CD4-positive, alpha-beta T cell treated with Interleukin-17A for 4 hours (primary cell): ENCODE results near the gene ATP2B2.
A peak's percentile ranks its signal among the peaks of the same experiment; 100 is the strongest.
"Not testable (repeated sequence)": the region's sequence is repeated elsewhere in the genome, so short reads cannot be mapped to it uniquely, and the experiment has no call there.

Experiments used
- DNase-seq: peaks from one replicate; pipeline ENCODE4 v3.0.0-alpha.2; 2020; ENCODE audit warnings: mixed read lengths

The ATP2B2 gene

DNA sequence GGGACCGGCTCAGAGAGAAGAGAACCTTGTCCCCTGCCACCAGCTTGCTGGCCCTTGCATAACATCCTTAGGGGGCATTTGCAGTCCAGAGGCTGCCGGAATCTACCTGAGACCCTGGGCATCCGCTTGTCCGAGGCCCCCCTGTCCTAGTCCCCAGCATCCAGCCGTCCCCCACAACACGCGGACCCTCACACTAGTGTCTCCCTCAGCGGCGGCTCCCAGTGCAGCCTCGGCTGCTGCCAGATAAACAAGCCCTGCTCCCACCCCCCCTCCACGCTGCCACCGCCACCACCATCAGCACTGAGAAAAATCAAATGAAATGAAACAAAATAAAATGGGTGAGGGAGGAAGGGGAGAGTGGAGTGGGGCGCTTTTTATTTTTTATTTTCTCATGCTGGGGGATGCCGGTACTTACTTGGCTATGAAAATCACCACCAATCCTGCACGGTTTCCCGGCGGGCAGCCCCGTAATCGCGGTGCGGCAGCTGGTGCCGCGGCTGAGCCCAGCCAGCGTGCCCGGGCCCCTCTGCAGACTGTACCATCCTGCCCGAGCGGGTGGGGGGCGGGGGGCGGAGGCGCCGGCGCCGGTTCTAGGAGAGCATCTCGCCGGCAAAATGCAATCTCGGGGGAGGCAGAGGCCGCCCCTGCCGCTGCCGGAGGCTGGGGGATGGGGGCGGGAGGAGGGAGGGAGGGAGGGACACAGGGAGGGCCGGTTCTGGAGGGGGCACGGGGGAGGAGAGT is at the start of gene ATP2B2:
Gene ATP2B2 (minus strand): TSS at position 537 of the 741 bp plus-strand sequence. CDS start 56,043 bp downstream, outside the sequence.
- peak; percentile 31 for DNase-seq

DNA sequence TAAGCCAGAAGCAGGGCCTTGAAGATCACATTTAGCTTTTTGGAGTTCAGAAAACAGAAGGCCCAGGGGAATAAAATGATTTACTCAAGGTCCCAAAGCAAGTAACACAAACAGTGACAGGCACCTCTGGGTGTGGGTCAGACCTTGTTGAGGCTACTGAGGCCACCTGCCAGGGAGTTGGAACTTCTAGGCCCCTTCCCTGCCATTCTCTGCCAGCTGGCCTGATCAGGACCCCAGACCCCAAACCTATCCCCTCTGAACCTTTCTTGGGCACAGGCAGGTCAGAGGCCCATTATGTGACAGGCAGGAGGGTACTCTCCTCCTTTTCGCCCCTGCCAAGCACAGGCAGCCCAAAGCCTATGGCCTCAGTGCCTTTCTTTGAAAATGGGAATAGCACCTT is 49.4 kb upstream of the ATP2B2 start:
- no peak for DNase-seq

DNA sequence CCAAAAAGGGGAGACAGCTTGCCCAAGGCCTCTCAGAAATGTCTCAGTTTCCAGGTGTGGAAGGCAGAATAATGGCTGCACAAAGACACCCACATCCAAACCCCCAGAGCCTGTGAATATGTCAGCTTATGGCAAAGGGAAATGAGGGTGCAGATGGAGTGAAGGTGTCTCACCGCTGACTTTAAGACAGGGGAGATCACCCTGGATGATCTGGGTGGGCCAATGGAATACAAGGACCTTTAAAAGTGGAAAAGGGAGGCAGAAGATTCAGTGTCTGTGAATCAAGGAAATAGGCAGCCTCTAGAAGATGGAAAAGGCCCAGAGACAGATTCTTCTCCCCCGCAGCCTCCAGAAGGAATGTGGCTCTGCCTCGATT is 48.8 kb upstream of the ATP2B2 start:
- no peak for DNase-seq

DNA sequence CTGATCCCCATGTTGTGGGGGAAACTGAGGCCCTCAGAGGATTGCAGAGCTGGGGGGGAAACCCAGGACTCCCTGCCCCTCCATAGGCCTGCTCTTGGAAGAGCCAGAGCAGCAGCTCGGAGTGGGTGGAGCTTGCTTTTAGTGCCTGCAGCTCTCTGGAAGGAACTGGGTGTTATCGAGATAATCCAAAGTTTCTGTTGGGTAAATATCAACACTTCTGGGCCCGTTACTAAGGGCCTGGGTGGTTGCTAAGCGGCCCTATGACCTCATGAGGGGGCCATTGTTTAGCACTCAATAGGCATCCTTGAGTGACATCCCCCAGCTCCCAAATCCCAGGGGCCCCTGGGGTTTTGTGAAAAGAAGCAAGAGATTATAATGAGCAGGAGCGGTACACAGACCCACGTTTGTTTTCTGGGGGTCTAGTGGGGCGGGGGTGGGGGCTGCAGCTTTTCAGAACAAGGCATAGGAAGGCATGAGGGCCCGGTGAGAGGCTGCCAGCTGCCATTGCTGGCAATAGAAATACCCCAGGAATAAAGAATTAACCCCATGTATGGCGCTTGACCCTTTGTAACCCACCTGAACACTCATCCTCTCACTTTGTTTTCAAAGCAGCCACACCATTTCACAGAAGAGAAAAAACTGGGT is 48.3 kb upstream of the ATP2B2 start:
- DNase-seq: no peak

DNA sequence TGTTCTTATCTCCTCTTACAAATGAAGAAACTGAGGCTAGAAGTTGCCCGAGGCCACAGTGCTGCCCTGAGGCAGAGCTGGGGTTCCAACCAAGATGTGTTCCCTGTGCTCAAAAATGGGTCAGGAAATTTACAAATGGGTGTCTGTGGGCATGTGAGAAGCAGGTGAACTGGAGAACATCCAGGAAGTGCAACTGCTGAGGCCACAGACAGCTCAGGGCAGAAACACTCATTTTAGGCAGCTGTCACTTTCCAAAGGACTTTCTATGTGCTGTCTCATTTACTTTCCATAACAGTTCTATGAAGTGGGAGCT is 47.2 kb upstream of the ATP2B2 start:
- DNase-seq: peak; percentile 28

DNA sequence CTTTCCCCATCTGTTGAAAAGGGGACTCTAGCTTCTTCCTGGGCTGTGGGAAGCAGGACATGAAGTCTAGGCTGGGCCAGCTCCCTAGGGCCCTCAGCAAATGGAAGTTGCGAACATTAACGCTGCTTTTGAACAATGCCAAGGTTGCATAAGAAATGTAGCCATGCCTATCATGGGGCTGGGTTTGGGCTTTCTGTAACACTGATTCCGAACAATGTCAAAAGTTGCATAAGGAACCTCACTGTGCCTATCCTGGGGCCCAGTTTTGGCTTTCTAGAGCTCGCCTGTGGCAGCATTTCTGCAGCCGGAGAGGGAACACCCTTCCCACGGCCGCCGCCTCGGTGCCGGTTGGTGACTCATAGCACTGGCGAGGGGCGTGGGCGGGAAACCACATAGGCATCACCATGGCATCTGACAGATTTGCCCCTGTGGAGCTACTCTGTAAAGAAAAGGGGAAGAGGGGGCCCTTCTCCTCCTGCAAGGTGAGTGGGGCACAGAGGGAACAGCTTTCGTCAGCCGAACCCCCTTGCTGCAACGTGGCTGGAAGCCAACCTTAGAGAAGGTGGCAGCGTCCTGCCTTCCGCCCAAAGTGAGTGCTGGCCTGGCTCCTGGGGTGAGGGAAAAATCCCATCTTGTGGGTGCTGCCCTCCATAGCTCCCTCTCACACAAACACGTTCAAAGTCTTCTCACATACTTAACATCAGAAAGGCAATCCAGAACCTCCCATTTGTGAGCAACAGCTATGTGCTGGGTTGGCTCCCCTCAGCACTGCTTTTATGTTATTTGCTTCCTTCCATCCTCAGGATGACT is 46.6 kb upstream of the ATP2B2 start:
- DNase-seq: peak; percentile 84

DNA sequence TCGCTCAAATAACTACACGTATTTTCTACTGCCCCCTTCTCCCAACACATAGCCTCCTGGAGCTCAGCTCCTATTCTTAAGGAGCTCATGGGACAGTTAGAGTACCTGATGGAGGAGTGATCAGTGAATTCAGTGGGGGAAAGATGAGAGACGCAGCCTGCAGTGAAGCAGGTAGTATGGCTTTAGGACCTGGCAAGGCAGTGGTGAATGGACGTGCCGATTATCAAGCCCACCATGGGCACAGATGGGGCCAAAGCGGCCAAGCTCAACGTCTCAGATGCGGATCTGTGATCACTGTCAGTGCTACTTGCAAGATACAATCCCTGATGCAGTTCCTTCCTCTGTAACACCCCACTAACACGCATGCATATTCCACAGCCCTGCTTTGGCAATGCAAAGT is 45.8 kb upstream of the ATP2B2 start:
- no peak for DNase-seq

DNA sequence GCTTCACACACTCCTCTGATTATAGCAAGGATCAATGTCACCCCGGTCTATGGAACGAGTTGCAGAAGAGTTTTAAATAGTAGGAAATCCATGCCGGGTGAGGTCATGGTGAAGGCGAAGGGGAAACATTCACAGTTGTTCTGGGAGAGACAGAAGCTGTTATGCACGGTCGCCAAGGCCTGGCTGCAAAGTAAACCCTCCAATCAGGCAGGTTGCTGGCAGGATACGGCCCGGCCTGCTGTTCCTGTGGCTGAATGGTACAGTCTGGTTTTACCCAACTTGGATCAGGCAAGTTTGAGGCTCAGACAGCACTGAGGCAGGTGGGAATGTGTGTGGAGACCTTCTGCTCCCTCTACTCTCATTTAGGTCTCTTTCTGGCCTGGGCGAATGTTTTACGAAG is 45.3 kb upstream of the ATP2B2 start:
- no peak for DNase-seq

- no peak for DNase-seq
Measured at GRCh38 chr3:10549617-10550230, 44.3 kb upstream of the ATP2B2 start.

GRCh38 chr3:10548992-10549391 is 43.6 kb upstream of the ATP2B2 start:
- DNase-seq: peak; percentile 38

DNA sequence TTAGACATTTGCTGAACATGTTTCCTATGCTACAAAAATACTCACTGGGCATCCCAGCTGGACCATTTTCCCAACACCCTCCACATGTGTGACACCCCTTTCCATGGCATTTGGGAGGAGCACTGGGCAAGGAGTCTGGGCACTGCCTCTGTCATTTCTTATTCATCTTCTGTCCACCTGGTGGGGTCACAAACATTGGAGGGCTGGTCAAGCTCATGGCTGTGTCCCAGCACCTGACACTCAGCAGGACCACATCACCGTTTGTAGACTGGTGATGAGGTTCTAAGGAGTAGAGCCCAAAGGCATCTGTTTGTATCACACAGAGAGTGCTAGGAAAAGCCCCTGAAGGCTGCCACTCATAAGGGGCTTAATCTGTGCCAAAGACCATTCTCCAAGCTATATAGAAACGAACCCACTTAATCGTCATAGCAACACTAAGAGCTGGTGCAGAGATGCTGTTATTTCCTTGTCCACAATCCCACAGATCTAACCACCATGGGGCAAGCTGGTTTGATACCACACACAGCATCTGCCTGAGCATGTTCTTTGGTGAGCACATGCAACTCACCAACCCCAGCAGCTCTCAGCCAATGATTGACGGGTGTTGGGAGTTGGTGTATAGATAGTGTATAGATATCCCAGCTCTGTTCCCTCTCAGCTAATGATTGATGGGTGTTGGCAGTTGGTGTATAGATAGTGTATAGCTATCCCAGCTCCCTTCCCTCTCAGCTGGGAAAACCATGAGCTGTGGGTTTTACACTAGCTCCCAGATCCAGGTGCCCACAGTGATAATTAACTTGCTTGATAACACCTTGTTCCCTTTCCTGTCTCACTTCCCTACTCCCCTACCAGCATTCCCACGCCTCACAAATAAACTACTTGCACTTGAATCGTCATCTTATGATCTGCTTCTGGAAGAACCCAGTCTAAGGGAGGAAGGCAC is 42.7 kb upstream of the ATP2B2 start:
- DNase-seq: no peak

GRCh38 chr3:10547413-10547812 is 42.0 kb upstream of the ATP2B2 start:
- DNase-seq: no peak

- DNase-seq: no peak
Measured at GRCh38 chr3:10546820-10547263, 41.5 kb upstream of the ATP2B2 start.

DNA sequence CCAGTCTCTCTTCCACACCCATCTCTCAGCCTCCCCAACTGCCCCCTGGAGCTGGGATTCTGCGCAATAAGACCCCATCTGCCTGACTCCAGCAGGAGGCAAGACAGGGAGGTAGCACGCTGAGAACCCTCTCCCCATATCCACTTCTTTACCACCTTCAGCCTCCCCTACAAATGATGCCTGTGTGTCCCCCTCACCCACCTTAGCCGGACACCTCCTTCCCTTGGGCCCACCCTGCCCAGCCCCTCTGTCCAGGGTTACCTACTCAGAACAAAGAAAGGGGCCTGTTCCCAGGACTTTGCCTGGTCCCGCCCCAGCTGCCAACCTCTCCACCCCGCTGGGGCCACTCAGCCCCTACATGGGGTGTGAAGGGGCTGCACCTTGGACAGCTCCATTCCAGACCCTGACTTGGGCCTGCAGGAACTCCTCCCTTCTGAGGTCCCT is 40.8 kb upstream of the ATP2B2 start:
- DNase-seq: no peak

DNA sequence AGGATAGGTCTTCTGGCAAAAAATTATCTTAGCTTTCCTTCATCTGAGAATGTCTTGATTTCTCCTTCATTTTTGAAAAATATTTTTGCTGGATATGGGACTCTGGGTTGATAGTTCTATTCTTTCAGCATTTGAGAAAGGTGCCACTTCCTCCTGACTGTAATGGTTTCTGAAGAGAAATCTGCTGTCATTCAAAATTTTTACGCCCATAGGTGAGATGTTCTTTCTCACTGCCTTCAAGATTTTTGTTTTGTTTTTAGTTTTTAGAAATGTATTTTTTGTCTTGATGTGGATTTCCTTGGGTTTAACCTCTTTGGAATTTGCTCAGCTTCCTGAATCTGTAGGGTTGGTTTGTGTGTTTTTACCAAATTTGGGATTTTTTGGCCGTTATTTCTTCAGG is 37.1 kb upstream of the ATP2B2 start:
- no peak for DNase-seq

DNA sequence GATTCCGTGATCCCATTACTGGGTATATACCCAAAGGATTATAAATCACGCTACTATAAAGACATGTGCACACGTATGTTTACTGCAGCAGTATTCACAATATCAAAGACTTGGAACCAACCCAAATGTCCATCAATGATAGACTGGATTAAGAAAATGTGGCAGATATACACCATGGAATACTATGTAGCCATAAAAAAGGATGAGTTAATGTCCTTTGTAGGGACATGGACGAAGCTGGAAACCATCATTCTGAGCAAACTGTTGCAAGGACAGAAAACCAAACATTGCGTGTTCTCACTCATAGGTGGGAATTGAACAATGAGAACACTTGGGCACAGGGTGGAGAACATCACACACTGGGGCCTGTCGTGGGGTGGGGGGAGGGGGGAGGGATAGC is 35.0 kb upstream of the ATP2B2 start:
- DNase-seq: not testable (repeated sequence)

DNA sequence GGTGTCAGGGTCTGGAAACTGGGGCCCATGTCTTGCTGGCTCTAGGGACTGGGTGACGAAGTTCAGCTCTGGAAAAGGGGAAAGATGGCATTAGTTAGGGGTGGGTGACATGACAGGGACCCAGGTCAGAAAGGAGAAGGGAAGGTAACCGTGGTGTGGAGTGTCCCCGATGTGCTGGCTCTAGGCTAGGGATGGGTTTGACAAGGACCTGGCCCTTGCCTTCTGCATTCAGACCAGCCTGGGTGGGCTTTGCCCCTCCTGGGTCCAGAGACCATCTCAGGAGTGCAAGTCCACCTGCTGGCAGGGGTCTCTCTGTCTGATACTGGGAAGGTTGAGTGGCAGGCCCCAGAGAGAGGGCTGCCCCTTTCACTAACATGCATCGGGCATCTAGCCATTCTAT is 28.7 kb upstream of the ATP2B2 start:
- no peak for DNase-seq

GRCh38 chr3:10533737-10534023 is 28.3 kb upstream of the ATP2B2 start:
- no peak for DNase-seq

GRCh38 chr3:10532939-10533736 is 27.8 kb upstream of the ATP2B2 start:
- no peak for DNase-seq

- DNase-seq: no peak
Measured at GRCh38 chr3:10531031-10531430, 25.6 kb upstream of the ATP2B2 start.

DNA sequence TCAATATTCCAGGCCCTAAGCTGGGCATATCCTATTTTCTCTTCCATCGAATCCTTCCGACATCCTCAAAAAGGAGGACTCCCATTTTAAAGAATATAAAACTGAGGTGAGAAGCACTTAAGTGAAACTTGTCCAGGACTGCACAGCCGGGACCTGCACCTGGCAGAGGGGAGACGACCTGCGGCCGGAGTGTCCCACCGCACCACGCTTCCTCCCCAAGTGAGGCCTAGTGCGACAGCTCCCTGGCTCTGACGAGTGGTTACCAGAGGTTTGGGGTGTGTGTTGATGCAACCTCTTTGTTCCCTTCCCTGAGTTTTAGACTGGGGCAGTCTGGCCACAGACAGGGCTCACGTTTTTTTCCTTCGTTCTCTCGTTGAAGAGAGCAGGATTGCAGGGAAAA is 24.9 kb upstream of the ATP2B2 start:
- DNase-seq: no peak

DNA sequence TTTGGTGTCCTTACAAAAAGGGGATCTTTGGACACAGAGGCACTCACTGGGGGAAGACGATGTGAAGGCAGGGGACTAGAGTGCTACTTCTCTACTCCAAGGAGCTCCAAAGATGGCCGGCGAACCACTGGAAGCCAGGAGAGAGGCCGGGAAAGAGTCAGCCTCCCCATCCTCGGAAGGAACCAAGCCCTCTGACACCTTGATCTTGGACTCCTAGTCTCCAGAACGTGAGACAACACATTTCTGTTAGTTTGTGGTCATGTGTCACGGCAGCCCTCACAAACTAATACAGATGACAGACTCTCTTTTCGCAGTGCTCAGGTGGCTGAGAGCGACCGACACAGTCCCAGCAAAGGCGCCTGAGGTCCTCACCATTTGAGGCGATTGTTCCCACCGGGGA is 24.4 kb upstream of the ATP2B2 start:
- no peak for DNase-seq
